ENCODE results near the gene KCNA2.

Gene KCNA2

DNA sequence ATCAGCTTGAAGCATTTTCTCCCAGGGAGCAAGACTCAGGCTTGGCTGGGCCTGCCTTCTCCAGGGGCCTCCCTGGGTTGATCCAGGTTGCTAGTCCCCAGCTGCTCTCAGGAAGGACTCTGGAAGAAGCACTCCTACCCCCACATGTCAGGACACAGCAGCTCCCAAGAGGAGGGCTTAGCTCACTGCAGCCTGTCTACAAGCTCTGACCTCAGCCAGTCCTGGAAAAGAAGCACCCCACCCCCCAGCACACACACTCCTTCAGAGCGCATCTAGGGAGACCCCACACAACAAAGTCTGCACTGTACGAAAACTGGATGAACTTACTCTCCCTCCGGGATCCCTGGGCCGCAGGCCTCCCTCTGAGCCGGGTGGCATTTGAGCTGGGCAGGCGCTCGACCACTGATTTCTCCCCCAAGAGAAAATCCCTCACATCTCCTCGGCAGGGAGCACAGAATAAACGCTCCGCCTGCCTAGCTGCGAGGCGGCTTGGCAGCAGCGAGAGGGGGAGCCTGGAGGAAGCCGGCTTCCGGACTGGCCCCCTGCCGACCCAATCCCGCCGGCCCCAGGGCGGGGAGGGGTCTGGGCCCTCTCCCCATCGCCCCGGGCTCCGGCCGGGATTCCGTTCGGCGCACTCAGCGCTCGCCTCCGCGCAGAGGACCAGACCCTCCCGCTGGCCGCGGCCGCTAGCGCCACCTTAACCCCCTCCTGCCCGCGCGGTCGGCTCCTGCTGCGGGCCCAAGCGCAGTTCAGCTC is at the start of gene KCNA2:
KCNA2 (minus strand) TSS at position 458 of the 756 bp plus-strand sequence. CDS start 1,576 bp downstream, outside the sequence.
- peak; percentile 33 for DNase-seq

DNA sequence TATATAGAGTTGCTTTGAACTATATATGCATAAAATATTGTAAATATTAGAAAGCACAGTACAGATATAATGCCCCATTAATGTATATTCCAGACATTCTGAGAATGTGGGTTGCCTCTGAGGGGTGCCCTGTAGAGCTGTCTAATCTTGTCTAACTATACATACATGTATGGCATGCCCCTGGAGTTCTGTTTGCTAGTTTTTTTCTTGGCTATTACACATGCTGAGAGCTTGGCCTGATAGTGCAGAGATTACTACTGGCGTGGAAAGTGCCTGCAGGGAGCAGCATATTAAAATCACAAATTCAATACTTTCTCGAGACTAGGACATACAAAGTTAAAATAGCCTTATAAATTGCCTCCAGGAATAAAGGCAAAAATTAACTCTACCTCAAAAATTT is 44.5 kb upstream of the KCNA2 start:
- no peak for DNase-seq

DNA sequence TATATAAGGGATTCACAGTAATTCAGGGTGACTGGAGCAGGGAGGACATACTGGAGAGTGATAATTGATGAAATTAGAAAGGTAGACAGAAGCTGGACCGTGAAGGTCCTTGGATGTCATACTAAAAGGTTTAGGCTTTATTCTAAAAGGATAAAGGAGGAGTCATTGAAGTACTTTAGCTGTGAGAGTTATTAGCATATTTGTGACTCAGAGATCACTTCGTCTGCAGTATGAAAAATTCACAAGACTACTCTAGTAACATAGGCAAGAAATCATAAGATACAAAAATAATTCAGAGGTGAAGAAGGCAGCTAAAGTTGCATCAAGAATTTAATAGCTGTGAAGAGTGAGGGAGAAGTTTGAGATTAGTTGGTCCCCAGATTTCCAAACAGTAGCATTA is 42.3 kb upstream of the KCNA2 start:
- DNase-seq = no peak

DNA sequence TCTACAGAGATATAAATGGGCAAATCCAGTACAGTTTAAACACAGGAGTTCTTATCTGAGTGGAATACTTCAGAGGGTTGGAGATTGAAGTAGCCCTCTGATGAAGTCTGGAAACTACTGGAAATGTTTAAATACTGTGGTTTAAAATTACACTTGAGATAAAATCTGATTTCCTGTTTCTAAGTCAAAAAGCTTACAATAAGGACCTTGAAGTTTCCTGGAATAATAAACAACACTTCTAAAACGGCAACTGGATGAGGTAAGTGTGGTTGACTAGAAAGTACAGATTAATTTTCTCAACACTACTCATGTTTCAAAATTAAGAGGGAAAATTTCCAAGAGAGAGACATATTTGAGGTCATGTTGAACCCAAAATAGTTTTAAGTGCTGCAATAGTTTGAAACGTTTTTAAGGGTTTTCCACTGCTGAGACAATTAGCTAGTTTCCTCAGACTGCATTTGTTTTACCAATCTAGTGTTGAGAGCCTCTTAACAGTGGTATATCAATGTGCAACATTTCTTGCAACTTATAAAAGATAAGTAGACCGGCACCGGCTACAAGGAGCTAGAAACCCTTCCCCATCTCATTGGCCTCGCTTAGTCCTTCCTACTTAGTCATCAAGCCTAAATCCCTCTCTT is 41.2 kb upstream of the KCNA2 start:
- no peak for DNase-seq

DNA sequence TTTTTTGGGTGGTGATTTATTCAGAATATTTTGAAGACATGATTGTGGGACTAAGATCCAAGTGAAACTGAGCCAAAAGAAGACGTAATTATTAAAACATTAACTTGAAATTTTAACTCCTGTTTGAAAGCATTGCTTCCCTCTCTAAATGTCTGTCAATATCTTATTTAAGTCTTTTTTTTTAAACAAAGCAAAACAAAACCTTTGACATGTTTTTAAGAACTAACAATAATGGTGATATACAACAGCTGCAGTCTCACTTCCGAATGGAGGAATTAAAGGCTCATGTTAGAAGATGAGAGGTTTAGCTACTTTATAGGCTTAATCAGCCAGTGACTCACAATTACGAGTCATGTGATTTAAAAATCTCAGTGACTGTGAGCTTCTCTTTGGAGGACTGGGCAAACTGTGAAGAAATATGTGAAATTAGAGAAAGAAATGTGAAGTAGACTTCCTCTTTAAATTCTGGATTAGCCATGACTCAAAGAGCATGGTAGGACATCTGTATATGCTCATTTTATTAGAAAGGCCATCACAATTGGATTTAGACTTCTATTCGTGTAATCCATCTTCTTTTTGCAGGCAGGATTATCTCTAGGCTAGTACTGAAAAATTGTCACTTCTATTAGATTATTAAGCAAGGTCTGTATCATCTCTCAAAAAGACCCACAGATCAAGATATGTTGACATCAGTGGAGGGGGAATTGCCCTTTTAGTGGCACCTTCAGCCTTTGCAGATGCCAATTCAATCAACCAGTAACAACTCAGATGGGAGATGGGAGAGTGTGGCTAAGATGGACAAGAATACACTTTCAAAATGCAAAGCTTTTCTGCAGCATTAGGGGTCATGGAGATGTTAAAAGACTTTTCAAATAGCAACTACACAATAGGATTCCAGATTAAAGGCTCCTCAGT is 39.9 kb upstream of the KCNA2 start:
- DNase-seq = no peak

DNA sequence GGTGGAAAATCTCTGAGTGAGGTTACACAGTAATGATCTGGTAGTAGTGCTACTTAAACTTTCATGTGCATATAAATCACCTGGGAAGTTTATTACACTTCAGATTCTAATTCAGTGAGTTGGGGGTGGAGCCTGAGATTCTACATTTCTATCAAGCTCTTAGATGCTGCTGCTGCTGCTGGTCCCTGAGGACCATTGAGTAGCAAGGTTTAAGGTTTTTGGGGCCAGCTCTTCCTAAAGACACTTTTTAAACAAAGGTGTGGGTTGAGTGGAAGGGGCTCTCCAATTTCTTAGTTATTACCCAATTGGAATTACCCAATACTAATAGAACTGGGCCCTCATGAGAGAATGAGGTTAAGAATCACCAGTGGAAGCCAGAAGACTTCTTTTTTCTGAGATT is 39.1 kb upstream of the KCNA2 start:
- no peak for DNase-seq

DNA sequence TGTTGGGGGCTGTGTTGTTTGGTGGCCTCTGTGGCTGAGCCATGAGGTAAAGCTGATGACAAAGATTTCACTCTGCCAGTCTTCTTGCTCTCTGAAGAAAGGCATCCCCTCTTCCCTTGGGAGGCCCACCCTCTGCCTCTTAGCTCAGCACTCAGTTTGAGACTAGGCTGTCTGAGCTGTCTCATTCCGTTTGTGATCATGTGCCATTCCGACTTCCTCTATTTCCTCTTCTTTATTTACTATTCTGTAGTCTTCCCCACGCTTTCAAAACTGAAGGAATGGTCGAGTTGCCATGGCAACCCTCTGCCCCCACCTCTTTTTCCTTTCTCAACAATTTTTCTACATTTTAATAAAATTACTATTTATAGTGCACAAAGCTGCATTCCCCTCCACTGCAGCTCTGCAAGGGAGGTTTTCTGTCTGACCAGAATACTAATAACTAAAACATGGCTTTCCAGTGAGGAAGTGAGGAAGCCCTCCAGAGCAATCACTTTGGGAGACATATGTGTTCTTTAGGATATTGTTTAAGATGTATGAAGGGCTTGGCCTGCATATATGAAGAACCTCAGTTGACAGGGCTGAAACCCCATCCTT is 37.8 kb upstream of the KCNA2 start:
- no peak for DNase-seq

DNA sequence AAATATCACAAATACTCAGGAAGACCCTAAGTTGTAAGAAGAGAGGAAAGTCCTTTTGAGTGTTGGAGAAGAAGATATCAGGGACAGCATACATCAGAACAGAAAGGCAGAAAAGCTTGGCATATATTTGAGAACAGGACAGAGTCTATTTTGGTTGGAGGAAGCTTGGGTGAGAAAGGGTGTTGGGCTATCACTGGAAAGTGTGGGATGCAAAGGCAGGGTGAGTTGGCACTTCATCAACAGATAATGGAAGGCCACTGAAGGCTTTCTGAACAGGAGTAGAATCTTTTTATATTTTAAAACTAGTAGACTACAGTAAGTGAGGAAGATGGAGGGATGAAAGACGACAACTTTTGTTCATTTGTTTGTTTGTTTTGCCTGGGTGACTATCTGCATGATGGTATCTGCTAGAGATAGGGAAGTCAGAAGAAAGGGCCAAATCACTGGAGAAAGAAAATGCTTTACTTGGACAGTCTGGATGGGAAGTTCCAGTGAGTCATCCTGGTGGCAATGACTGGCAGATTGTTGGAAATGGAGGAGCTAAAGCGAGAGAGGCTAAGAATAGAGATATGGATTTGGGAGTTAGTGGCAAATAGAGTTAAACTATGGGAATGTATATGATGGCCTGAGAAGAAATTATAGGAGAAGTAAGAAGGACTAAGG is 33.7 kb upstream of the KCNA2 start:
- DNase-seq = no peak

DNA sequence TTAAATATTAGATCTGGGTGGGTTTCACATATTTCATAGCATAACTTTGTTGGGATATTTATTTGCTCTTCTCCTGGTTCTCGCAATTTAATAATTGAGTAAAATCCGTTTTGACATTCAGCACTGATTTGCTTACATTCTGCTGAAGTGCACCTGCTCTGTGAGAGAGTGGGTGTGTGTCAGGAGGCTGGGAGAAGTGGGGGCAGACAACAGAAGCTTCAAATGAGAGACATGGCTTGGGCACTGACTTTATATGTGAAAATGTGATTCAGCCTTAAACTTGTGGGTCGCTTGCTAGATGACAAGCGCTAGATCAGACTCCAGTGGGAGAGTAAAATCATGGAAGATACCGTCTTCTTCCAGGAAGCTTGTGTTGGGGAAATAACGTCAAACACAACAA is 32.4 kb upstream of the KCNA2 start:
- DNase-seq = no peak

DNA sequence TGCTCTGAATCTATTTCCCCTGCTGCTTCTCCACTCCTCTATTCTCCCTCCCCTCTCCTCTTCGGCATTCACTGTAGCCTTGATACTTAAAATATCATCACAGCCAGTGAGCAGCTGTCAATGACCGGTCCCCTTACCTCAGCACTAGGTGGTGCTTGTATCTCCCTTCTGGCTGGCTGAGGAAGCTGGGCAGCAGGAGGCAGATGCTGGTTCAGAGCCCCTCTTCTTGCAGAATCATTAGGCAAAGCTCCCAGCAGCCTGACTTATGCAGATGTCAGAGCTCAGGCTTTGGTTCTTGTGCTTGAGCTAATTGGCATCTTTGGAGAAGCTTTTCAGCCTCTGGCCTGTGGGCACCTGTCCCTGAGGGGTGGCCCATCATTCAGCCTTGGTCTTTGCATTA is 31.9 kb upstream of the KCNA2 start:
- no peak for DNase-seq

DNA sequence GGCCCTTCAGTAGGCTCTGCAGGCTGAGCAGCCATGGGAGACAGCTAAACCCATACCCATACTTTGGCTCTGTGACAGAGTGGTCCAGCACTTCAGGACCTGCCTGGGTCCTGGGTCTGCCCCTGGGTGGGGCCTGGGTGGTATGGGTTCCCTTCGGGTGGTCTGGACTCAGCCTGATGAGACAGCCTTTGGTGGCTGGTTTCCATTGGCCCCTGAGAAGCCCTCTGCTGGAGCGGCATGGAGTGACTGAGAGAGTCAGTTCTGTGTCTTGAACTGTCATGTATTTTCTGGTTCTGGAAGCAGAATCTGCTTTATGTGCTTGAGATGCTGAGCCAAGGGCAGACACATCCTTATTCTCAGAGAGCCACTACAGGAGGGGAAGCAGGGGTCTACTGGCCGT is 31.3 kb upstream of the KCNA2 start:
- no peak for DNase-seq

DNA sequence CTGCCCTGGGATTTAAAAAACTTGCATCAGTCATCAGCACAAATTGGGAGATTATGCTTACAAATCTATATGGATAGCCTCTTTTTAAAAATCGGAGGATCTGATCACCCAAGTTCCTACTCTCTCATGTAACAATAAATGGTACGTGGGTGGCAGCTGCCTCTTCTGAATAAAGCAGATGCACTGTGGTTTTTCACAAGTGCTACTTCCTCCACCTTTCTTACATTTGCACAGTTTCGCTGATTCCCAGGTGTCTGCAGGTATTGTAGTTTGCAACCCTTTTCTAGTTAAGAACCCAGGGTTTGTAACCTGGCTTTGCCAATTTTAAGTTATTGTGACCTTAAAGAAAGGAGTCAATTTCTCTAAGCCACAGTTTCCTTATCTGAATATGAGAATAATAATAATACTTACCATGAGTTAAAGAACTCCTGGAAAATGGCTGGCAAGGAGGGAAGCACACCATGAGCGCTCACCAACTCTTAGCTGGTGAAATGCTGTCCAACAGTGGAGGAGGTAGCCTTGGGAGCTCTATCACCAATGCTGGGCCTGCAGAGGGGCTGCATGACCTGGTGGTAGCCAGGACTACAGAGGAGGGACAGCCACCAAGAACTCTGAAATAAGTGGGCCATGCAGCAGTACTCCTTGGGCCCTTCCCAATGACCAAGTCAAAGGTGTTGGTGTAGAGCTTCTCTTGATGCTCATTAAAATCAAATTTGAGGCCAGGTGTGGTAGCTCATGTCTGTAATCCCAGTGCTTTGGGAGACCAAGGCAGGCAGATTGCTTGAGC is 30.2 kb upstream of the KCNA2 start:
- DNase-seq = no peak

DNA sequence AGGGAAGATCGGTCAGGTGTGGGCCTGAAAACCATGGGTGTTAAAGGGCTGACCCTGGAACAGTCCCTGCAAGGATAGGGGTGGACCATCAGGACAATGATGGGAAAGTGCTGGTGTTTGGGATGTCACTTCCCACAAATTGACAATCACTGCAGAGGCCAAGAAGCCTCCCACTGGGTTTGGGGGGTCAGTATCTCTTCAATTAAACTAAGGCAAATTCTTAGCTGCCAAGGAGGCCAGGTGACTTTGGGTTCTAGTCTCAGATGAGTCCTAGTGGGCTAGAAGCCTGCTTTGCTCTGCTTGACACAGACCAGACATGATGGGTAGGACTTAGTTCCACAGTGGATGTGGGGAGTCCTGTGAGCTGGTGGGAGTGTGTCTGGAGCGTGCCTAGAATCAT is 29.3 kb upstream of the KCNA2 start:
- no peak for DNase-seq

DNA sequence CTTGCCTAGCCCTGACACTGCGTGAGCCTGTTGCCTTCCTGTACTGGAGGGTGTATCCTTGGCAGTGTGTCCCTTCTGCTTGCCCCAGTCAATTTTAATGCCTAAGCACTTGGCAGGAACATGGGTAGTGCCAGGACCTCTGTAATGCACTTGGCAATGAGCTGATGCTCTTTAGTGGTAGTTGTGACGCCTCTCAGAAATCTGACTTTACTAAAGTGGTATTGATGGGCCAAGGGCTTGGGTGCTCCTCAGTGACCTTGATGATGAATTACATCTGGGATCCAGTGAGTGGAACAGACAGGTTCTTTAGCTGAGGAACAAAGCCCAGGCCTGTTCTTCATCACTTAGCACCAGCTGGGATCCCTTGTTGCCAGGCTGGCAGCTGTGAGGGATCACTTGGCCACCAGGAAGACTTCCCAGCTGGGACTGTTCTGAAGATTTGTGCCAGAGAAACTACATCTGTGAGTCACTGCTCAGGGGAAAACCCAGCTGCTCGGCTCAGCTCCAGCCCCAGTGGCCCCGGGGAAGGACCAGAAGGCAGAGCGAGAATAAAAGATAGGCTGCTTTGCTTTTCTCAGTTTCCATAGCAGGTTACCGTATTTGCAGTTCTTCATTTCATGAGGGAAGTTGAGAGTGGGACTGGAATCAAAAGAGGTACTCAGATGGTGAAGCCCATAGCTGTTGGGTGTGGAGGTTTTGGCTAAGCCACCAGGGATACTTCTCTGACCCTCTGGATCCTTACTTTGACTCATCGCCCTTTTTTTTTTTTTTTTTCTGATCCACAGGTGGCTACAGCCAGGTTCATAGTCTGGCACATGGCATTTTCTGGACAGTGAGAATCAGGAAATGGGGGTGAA is 28.5 kb upstream of the KCNA2 start:
- no peak for DNase-seq

DNA sequence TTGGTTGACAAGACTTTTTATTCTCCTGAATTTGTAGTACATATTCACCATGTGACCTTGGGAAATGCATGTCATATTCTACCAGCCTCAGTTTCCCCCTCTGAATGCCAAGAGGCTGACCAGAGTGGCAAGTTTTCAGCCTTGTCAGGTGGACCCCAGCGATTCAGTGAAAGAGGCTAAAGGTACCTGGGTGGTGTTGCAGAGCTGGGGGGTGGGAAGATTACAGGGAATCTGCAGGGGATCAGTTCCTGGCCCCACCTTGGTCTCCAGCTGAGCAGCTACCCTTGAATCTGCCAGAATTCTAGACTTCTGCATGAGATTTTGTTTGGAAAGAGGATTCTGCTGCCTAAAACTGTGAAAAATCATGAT is 27.9 kb upstream of the KCNA2 start:
- DNase-seq = no peak

DNA sequence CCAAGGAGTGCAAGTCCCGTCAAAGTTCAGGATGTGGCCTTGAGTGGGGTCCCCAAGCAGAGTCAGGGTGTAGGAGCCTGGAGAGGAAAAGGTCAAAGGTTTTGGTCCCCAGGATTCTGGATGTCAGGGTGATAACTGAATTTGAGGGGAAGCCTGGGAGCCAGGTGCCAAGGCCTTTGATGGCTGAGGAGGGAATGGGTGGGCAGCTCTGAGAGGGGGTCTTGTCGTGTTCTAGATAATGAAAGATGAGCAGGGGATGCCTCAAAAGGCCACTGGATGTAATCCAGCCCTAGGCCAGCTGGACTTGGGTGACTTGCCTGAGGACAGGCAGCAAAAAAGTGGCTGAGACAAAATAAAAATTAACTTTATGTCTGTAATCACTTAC is 27.5 kb upstream of the KCNA2 start:
- DNase-seq = no peak

DNA sequence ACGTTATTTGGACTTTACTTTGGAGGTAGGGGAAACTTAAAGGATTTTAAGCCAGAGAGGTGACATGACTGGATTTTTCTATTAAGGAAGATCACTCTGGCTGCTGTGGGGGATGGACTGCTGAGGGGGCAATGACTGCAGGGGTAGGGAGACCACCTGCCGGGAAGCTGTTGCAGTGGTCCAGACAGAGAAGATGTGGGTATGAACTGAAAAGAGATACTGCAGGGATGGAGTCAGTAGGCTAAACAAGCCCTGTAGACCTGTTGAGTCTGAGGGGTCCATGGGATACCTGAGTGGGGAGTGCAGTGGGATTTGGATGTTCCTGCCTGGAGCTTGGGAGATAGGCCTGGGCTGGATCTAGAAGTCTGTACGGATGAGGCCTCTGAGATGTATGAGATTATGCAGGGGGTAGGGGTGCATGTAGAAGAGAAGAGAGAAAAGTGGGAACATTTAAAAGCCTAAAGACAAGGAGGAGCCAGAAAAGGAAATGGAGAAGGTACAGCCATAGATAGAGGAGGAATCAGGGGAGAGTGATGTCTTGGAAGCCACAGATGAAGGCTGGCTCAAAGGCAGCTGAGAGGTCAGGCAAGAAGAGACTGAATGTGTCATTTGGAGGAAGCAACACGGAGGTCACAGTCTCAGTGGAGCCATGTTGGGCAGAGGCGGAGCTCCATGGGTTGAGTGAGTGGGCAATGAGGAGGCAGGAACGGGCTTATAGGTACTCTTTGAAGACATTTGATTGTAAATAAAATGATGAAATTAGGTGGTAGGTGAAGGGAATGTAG is 25.9 kb upstream of the KCNA2 start:
- no peak for DNase-seq

DNA sequence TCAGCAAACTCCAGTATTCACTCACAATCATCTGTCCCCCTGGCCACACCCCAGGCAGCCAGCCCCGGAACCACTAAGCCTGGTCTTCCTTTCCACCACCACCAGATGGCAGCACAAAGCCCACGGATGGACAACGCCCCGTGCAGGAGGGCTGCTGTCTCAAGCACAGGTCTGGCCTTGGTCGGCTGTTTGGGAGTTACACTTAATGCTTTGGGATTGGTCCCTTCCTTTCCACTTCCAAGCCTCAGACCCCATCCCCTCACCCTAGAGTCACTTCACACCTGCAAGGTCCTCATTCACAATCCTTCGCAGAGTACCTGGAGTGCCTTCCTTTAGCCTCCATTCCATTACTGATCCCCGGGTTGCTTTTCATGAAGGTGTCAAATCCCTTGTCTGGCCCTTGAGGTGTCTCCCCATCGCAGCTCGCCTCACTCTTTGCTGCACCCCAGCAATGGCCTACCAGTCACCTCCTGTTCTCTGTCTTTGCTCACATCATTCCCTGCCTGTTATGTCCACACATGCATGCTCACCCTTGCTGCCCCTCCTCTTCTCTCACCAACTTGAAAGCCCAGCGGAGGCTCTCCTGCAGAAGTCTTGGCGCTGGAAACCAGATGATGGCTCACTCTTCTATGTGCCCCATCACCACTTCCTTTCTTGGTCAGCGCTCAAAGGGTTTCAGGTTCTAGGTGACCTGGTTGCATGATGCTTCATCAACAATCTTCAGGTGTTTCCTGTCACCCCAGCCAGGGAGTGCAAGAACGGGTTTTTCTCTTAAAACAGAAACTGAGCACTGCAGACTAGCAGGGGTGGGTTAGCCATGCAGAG is 24.9 kb upstream of the KCNA2 start:
- peak; percentile 77 for DNase-seq

Measured in NCI-H1105 (cell line).